Tibial nerve (tissue), 4 donors: ENCODE measurements around the gene LRFN5. TPM values are rescaled to one million over a fixed set of nuclear protein-coding genes. Genes with fewer than 3 reads are reported as not detected.

Experiments used
- DNase-seq, 2 donors: peaks; one replicate each; pipeline ENCODE4 v3.0.0-alpha.2; 2019; ENCODE audit warnings: low spot score in 2 of 2
- H3K27ac ChIP-seq, 4 donors: fragments of 200-600 bp; sonication (generic) in 3 of 4; one replicate each; pipeline ENCODE4 v1.5.1; 2017 to 2019; ENCODE audit warnings: mild to moderate bottlenecking in 1 of 4
- H3K27me3 ChIP-seq, 2 donors: fragments of 200-600 bp; sonication (generic) in 1 of 2; one replicate each; pipeline versions ENCODE4 v1.5.1 to v1.6.0; 2017 to 2019
- H3K36me3 ChIP-seq, 3 donors: fragments of 200-600 bp; sonication (generic); one replicate each; pipeline ENCODE4 v1.5.1; 2018 to 2019
- H3K4me1 ChIP-seq, 4 donors: fragments of 200-600 bp; sonication (generic) in 3 of 4; one replicate each; pipeline ENCODE4 v1.5.1; 2017 to 2019
- H3K4me3 ChIP-seq, 4 donors: fragments of 200-600 bp; sonication (generic) in 3 of 4; one replicate each; pipeline ENCODE4 v1.5.1; 2017 to 2019; ENCODE audit warnings: mild to moderate bottlenecking in 1 of 4, moderate library complexity in 1 of 4
- H3K9me3 ChIP-seq, 4 donors: fragments of 200-600 bp; sonication (generic) in 3 of 4; one replicate each; pipeline ENCODE4 v1.5.1; 2017 to 2019
- CTCF ChIP-seq, 5 experiments: fragments of 200-600 bp in 3 of 5; fragments of 450-650 bp in 2 of 5; sonication (generic) in 3 of 5; IDR thresholded peaks; one replicate each; pipeline ENCODE4 v1.5.1; 2016 to 2019; ENCODE audit warnings: antibody characterized with exemption in 5 of 5, mild to moderate bottlenecking in 3 of 5, moderate library complexity in 2 of 5
- EP300 ChIP-seq, 2 donors: sonication (generic); formaldehyde crosslinking; IDR thresholded peaks; one replicate each; pipeline ENCODE4 v1.6.1; 2017; ENCODE audit warnings: antibody characterized with exemption in 2 of 2, mild to moderate bottlenecking in 1 of 2
- POLR2A ChIP-seq, 2 donors: fragments of 450-650 bp; IDR thresholded peaks; one replicate each; pipeline ENCODE4 v1.6.1; 2017; ENCODE audit warnings: antibody characterized with exemption in 2 of 2, mild to moderate bottlenecking in 2 of 2, moderate library complexity in 2 of 2
- WGBS, 2 donors: methylation state at CpG; one replicate each; pipeline ENCODE4 v1.1.5; 2018; 5-methylcytosine and 5-hydroxymethylcytosine counted together
- total RNA-seq, 4 donors: library from RNA; depleted of rRNA; stranded (reverse); fragments of >200 nt; gene quantifications; one replicate each; pipeline ENCODE4 v1.1.0, GENCODE V29; 2016

Gene LRFN5
- total RNA-seq, 4 donors from 2014 or later = 8.0 to 72.6 (median 10.7) TPM

GRCh38 chr14:41615011-41615595 is 8.4 kb downstream of the LRFN5 start:
- Histone ChIP-seq H3K27me3 (peaks cover 0 to 5% of the 10 kb centered on the region in 2 donors), H3K9me3 (no peaks in the 10 kb centered on the region), H3K4me1 (peaks cover 0 to 2% (median 0%) of the 10 kb centered on the region in 4 donors), H3K36me3 (no peaks in the 10 kb centered on the region), H3K4me3 (no peak overlapping the region), H3K27ac (no peak overlapping the region)
- no peak for TF ChIP-seq EP300 (IDR thresholded peaks at IDR 0.05)
- no peak for TF ChIP-seq POLR2A (IDR thresholded peaks at IDR 0.05)
- no peak for TF ChIP-seq CTCF (IDR thresholded peaks at IDR 0.05)
- no peak for DNase-seq
- 78 to 87% methylated on average over 2 of the region's 2 CpGs for WGBS, 2 donors

- Histone ChIP-seq H3K36me3 (no peaks in the 10 kb centered on the region), H3K9me3 (no peaks in the 10 kb centered on the region), H3K4me3 (no peak overlapping the region), H3K27ac (no peak overlapping the region), H3K27me3 (no peaks in the 10 kb centered on the region), H3K4me1 (no peaks in the 10 kb centered on the region)
- no peak for DNase-seq
- WGBS, 2 donors = 74 to 78% methylated on average over 1 of the region's 1 CpG
- TF ChIP-seq EP300 (IDR thresholded peaks at IDR 0.05) (no peak), POLR2A (IDR thresholded peaks at IDR 0.05) (no peak), CTCF (IDR thresholded peaks at IDR 0.05) (no peak)
These were observed 17.1 kb downstream of the LRFN5 start for GRCh38 chr14:41623736-41624135.

- Histone ChIP-seq H3K9me3 (no peaks in the 10 kb centered on the region), H3K36me3 (no peaks in the 10 kb centered on the region), H3K27ac (no peak overlapping the region), H3K27me3 (no peaks in the 10 kb centered on the region), H3K4me1 (no peaks in the 10 kb centered on the region), H3K4me3 (no peak overlapping the region)
- 83 to 85% methylated on average over 1 of the region's 1 CpG for WGBS, 2 donors
- TF ChIP-seq POLR2A (IDR thresholded peaks at IDR 0.05) (no peak), EP300 (IDR thresholded peaks at IDR 0.05) (no peak), CTCF (IDR thresholded peaks at IDR 0.05) (no peak)
- DNase-seq = no peak
These were observed 23.2 kb downstream of the LRFN5 start for GRCh38 chr14:41629876-41630275.

- Histone ChIP-seq H3K36me3 (no peaks in the 10 kb centered on the region), H3K9me3 (no peaks in the 10 kb centered on the region), H3K27ac (no peak overlapping the region), H3K4me1 (no peaks in the 10 kb centered on the region), H3K27me3 (no peaks in the 10 kb centered on the region), H3K4me3 (no peak overlapping the region)
- DNase-seq = no peak
- no peak for TF ChIP-seq CTCF (IDR thresholded peaks at IDR 0.05)
- TF ChIP-seq EP300 (IDR thresholded peaks at IDR 0.05) = no peak
- TF ChIP-seq POLR2A (IDR thresholded peaks at IDR 0.05) = no peak
- 77 to 81% methylated on average over 3 of the region's 3 CpGs for WGBS, 2 donors
These were observed 27.6 kb downstream of the LRFN5 start for GRCh38 chr14:41634286-41634685.

- TF ChIP-seq CTCF (IDR thresholded peaks at IDR 0.05) (no peak), POLR2A (IDR thresholded peaks at IDR 0.05) (no peak), EP300 (IDR thresholded peaks at IDR 0.05) (no peak)
- Histone ChIP-seq H3K4me1 (no peaks in the 10 kb centered on the region), H3K27ac (no peak overlapping the region), H3K9me3 (no peaks in the 10 kb centered on the region), H3K27me3 (no peaks in the 10 kb centered on the region), H3K4me3 (no peak overlapping the region), H3K36me3 (no peaks in the 10 kb centered on the region)
- 88 to 91% methylated on average over 2 of the region's 2 CpGs for WGBS, 2 donors
- no peak for DNase-seq
These were observed 30.1 kb downstream of the LRFN5 start for GRCh38 chr14:41636492-41637392.
